SJCRH30 (cell line): Measurements from ENCODE around the gene SAPCD1. TPM values are rescaled to one million over a fixed set of nuclear protein-coding genes. Genes with fewer than 3 reads are reported as not detected.
A peak's percentile ranks its signal among the peaks of the same experiment; 100 is the strongest.

ENCODE experiments used
- DNase-seq, 2 experiments: peaks; one replicate each; pipeline ENCODE4 v3.0.0-alpha.2; 2015 to 2020
- H3K27ac ChIP-seq: fragments of 250-450 bp; sonication (Bioruptor Pico); 2 replicates; pipeline ENCODE4 v1.5.1; 2020; ENCODE audit warnings: mild to moderate bottlenecking, moderate library complexity
- H3K27me3 ChIP-seq: fragments of 250-450 bp; sonication (Bioruptor Pico); 2 replicates; pipeline ENCODE4 v1.5.1; 2020; ENCODE audit warnings: mild to moderate bottlenecking, moderate library complexity
- H3K36me3 ChIP-seq: fragments of 250-450 bp; sonication (Bioruptor Pico); 2 replicates; pipeline ENCODE4 v1.5.1; 2020; ENCODE audit warnings: mild to moderate bottlenecking, moderate library complexity
- H3K4me1 ChIP-seq: fragments of 250-450 bp; sonication (Bioruptor Pico); 2 replicates; pipeline ENCODE4 v1.5.1; 2020; ENCODE audit warnings: mild to moderate bottlenecking, moderate library complexity
- H3K4me3 ChIP-seq: fragments of 250-450 bp; sonication (Bioruptor Pico); 2 replicates; pipeline ENCODE4 v1.5.1; 2020; ENCODE audit warnings: mild to moderate bottlenecking, moderate library complexity
- H3K9me3 ChIP-seq: fragments of 250-450 bp; sonication (Bioruptor Pico); replicated peaks from 2 replicates; pipeline ENCODE4 v1.5.1; 2020; ENCODE audit warnings: mild to moderate bottlenecking, moderate library complexity
- total RNA-seq: library from RNA; depleted of rRNA; stranded (reverse); fragments of >200 nt; shearing (Covaris generic); gene quantifications from 2 replicates; pipeline ENCODE4 v1.2.3, GENCODE V29; 2014

Gene SAPCD1
- total RNA-seq, 1 experiment from 2014 or later = 0.89 TPM

GRCh38 chr6:31725502-31726350 is 36.7 kb upstream of the SAPCD1 start:
- H3K27me3 ChIP-seq = no peaks in the 10 kb centered on the region
- H3K9me3 ChIP-seq = no peaks in the 10 kb centered on the region
- H3K4me1 ChIP-seq = 0 out of 2 replicates have a peak, but pooled peaks cover 4% of the 10 kb centered on the region
- no peak overlapping the region for H3K4me3 ChIP-seq
- no peak for DNase-seq
- H3K27ac ChIP-seq = no peak overlapping the region
- H3K36me3 ChIP-seq = peaks cover 2% of the 10 kb centered on the region; the same call in 1 of the 2 replicates

- no peaks in the 10 kb centered on the region for H3K27me3 ChIP-seq
- H3K27ac ChIP-seq = no peak overlapping the region
- no peak overlapping the region for H3K4me3 ChIP-seq
- peaks cover 16% of the 10 kb centered on the region for H3K36me3 ChIP-seq
- no peaks in the 10 kb centered on the region for H3K9me3 ChIP-seq
- H3K4me1 ChIP-seq = 0 out of 2 replicates have a peak, but pooled peaks cover 4% of the 10 kb centered on the region
- no peak for DNase-seq
Observed at GRCh38 chr6:31727034-31727716, 35.3 kb upstream of the SAPCD1 start.

DNA sequence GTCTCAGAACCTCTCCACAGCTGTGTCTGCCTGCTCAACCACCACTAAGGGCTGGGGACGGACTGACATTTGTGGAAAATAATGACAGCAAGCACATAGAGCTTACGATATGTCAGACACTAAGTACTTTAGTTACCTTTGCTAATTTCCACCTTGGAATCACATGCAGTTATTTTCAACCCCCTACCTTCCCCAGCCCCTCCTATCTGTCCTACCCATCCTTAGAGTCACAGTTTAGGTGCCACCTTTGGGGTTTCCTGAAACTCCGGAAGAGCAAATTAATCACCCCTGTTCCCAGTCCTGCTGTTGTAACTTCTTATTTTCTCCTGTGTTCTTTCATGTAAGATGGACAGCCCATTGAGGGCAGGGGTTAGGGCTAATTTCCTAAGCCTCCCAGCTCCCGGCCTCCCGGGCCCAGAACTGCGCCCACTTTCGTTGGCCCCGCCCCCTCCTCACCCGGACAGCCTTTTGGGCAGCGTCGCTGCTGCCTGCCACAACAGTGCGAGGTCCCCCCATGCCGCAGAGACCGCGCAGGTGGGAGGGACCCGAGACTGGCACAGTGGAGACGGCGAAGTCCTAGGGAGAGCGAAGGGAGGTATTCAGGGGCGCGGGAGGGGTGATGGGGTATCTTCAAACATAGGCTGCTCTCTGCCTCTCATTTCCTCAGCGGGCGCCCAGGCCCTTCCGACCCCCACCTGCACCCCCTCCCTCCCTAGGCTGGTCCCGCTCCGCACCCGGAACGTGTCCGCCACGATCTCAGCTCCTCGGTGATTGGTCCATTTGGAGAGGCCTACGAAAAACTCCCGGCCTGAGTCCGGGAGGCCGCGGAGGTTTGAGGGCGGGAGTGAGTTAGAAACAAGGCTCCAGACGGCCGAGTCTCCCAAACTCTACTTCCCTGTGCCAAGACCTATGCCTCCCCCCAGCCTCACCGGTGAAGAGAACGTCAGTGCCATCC is 34.5 kb upstream of the SAPCD1 start:
- Histone ChIP-seq H3K4me1 (0 out of 2 replicates have a peak, but pooled peaks cover 4% of the 10 kb centered on the region), H3K36me3 (peaks cover 24% of the 10 kb centered on the region), H3K9me3 (no peaks in the 10 kb centered on the region), H3K4me3 (no peak overlapping the region), H3K27me3 (no peaks in the 10 kb centered on the region), H3K27ac (no peak overlapping the region)
- DNase-seq = no peak

GRCh38 chr6:31728767-31729514 is 33.5 kb upstream of the SAPCD1 start, which contains the start of gene DDAH2:
DDAH2 (minus strand) TSS chr6:31729299; CDS start chr6:31729161, 138 bp downstream.
- no peak for DNase-seq
- Histone ChIP-seq H3K4me3 (peak within 1 kb of the TSS; percentile 73), H3K27ac (peak within 1 kb of the TSS; percentile 75)

GRCh38 chr6:31729515-31729978 is 32.9 kb upstream of the SAPCD1 start:
- Histone ChIP-seq H3K36me3 (peaks cover 37% of the 10 kb centered on the region), H3K27me3 (no peaks in the 10 kb centered on the region), H3K4me1 (0 out of 2 replicates have a peak, but pooled peaks cover 7% of the 10 kb centered on the region), H3K27ac (peak overlapping the region; percentile 75), H3K9me3 (no peaks in the 10 kb centered on the region), H3K4me3 (peak overlapping the region; percentile 73)
- peak; percentile 95 for DNase-seq

More at GRCh38 chr6:31728767-31729514, 33.5 kb upstream of the SAPCD1 start, which contains the start of gene DDAH2:
- Histone ChIP-seq H3K27me3 (no peaks in the 10 kb centered on the region), H3K4me1 (0 out of 2 replicates have a peak, but pooled peaks cover 4% of the 10 kb centered on the region), H3K9me3 (no peaks in the 10 kb centered on the region), H3K36me3 (peaks cover 34% of the 10 kb centered on the region)

- peak; percentile 88 to 91 for DNase-seq
- peaks cover 37% of the 10 kb centered on the region for H3K36me3 ChIP-seq
Observed at GRCh38 chr6:31729979-31730630, 32.4 kb upstream of the SAPCD1 start.

GRCh38 chr6:31730631-31731086 is 31.8 kb upstream of the SAPCD1 start:
- H3K4me3 ChIP-seq = peak overlapping the region; percentile 73; the same call in 1 of the 2 replicates

More at GRCh38 chr6:31729979-31730630, 32.4 kb upstream of the SAPCD1 start:
- H3K4me1 ChIP-seq = 0 out of 2 replicates have a peak, but pooled peaks cover 8% of the 10 kb centered on the region
- H3K27me3 ChIP-seq = no peaks in the 10 kb centered on the region
- H3K9me3 ChIP-seq = no peaks in the 10 kb centered on the region
- H3K4me3 ChIP-seq = peak overlapping the region; percentile 73
- peak overlapping the region; percentile 75 for H3K27ac ChIP-seq

DNA sequence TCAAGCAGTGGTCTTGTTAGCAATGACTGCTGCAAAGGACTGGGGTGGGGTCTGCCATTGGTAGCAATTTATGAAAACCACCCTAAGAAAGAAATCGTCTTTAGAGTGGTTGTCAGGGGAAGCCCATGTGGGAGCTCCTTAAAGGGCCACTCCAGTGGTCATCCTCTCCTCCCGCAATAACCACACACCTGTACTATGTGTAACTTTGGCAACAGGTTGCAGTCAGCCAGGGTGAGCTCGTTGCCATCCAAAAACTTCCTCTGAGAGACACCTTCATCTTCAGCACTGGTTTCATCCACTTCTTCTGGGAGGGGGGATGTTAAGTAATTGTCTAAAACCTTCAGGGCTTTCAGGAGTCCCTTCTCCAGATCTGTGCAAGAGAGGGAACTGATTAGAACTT is 30.4 kb upstream of the SAPCD1 start:
- H3K4me1 ChIP-seq = peaks cover 12% of the 10 kb centered on the region; the same call in 1 of the 2 replicates
- no peaks in the 10 kb centered on the region for H3K27me3 ChIP-seq
- no peak for DNase-seq
- no peaks in the 10 kb centered on the region for H3K9me3 ChIP-seq
- no peak overlapping the region for H3K4me3 ChIP-seq
- peaks cover 37% of the 10 kb centered on the region for H3K36me3 ChIP-seq
- no peak overlapping the region for H3K27ac ChIP-seq

More at GRCh38 chr6:31730631-31731086, 31.8 kb upstream of the SAPCD1 start:
- no peak overlapping the region for H3K27ac ChIP-seq
- 0 out of 2 replicates have a peak, but pooled peaks cover 8% of the 10 kb centered on the region for H3K4me1 ChIP-seq
- no peak for DNase-seq
- no peaks in the 10 kb centered on the region for H3K9me3 ChIP-seq
- H3K36me3 ChIP-seq = peaks cover 37% of the 10 kb centered on the region
- no peaks in the 10 kb centered on the region for H3K27me3 ChIP-seq

DNA sequence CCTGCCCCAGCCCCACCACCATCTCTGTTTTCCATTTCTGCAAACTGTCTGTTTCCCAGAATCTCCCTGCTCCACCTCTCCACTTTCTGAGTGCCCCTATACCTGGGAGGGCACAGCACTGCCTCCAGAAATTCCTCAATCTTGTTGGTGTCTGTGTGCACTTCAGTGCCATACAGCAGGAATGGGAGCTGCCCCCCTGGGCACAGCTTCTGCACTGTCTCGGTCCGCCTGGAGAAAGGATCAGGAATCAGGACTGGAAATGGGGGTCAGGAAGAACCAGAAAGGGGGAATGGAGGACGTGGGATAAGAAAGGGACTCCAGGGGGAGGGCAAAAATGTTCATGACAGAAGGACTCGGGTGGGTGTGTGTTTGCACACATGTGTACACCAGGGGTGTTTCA is 28.7 kb upstream of the SAPCD1 start:
- DNase-seq = no peak
- no peaks in the 10 kb centered on the region for H3K9me3 ChIP-seq
- no peaks in the 10 kb centered on the region for H3K27me3 ChIP-seq
- peaks cover 37% of the 10 kb centered on the region for H3K36me3 ChIP-seq
- H3K4me3 ChIP-seq = no peak overlapping the region
- H3K27ac ChIP-seq = no peak overlapping the region
- peaks cover 25% of the 10 kb centered on the region for H3K4me1 ChIP-seq

DNA sequence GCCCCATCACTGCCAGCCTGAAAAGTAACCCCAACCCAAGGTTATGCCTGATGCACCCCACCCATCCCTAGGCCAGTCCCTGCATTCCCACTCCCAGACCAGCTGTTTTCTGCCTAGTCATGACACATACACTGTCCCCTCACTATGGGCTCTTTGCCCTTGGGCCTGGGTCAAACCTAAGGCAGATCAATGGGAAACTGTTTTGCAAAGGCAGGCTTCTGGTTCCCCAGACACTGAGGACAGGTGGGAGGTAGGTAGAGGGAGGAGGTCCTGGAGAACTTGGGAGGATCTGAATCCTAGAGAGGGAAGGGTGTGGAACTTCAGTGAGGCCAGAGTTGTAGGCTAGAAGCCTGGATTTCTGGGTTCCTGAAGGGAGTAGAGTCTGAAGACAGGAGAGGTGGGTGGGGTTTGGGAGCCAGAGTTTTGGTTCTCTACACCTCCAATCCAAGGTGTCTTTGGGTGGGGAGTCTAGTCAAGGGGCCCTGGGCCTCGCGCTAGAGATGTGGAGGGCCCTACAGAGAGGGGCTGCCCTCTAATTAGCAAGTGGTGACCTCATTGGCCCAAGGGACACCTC is 28.1 kb upstream of the SAPCD1 start:
- no peaks in the 10 kb centered on the region for H3K27me3 ChIP-seq
- H3K9me3 ChIP-seq = no peaks in the 10 kb centered on the region
- H3K4me3 ChIP-seq = peak overlapping the region; percentile 63
- H3K4me1 ChIP-seq = peaks cover 23% of the 10 kb centered on the region
- DNase-seq = no peak
- H3K36me3 ChIP-seq = peaks cover 37% of the 10 kb centered on the region
- peak overlapping the region; percentile 70 for H3K27ac ChIP-seq

- Histone ChIP-seq H3K27ac (peak overlapping the region; percentile 70), H3K27me3 (no peaks in the 10 kb centered on the region), H3K4me1 (peaks cover 23% of the 10 kb centered on the region), H3K9me3 (no peaks in the 10 kb centered on the region), H3K4me3 (peak overlapping the region; percentile 63), H3K36me3 (peaks cover 37% of the 10 kb centered on the region)
- peak; percentile 54 to 57 for DNase-seq
Observed at GRCh38 chr6:31734821-31735406, 27.5 kb upstream of the SAPCD1 start.

GRCh38 chr6:31736021-31736767 is 26.3 kb upstream of the SAPCD1 start, which contains the start of gene CLIC1:
CLIC1 (minus strand) TSS chr6:31736530; CDS start chr6:31736300, 230 bp downstream.
- peak within 1 kb of the TSS; percentile 63 for H3K4me3 ChIP-seq
- peaks cover 23% of the 10 kb centered on the region for H3K4me1 ChIP-seq
- peaks cover 30% of the 10 kb centered on the region for H3K36me3 ChIP-seq
- peak; percentile 84 to 85 for DNase-seq
- H3K27ac ChIP-seq = peak within 1 kb of the TSS; percentile 70
- no peaks in the 10 kb centered on the region for H3K9me3 ChIP-seq
- no peaks in the 10 kb centered on the region for H3K27me3 ChIP-seq
